GM19328 (cell line): ENCODE results near the gene ATP2C1.
"Not testable (repeated sequence)": the region's sequence is repeated elsewhere in the genome, so short reads cannot be mapped to it uniquely, and the experiment has no call there.

ENCODE experiments used
- ATAC-seq: cut with Tn5 transposase; IDR thresholded peaks from one replicate; pipeline ENCODE4 v1.9.1; 2021; ENCODE audit warnings: mild to moderate bottlenecking, moderate library complexity; ENCODE audit not compliant: unreplicated experiment

The ATP2C1 gene

GRCh38 chr3:130893376-130894129 lies at the start of gene ATP2C1:
Gene ATP2C1, plus strand, starts transcription at chr3:130894084. Its CDS starts 686 bp downstream, at chr3:130894770.
- ATAC-seq, result peak; percentile 92

GRCh38 chr3:130844462-130844861 lies 49.4 kb upstream of the ATP2C1 start:
- no peak for ATAC-seq

GRCh38 chr3:130846181-130846580 lies 47.7 kb upstream of the ATP2C1 start:
- no peak for ATAC-seq

GRCh38 chr3:130849091-130849552 lies 44.8 kb upstream of the ATP2C1 start:
- no peak for ATAC-seq

GRCh38 chr3:130850044-130850797 lies 43.7 kb upstream of the ATP2C1 start:
- ATAC-seq, result peak; percentile 59

GRCh38 chr3:130850843-130851242 lies 43.0 kb upstream of the ATP2C1 start:
- ATAC-seq, result no peak

GRCh38 chr3:130851277-130851676 lies 42.6 kb upstream of the ATP2C1 start:
- ATAC-seq, result no peak

- ATAC-seq, result no peak
These were observed 40.3 kb upstream of the ATP2C1 start for GRCh38 chr3:130853581-130853980.

GRCh38 chr3:130854208-130854864 lies 39.5 kb upstream of the ATP2C1 start:
- peak; percentile 50 for ATAC-seq

- no peak for ATAC-seq
These were observed 36.4 kb upstream of the ATP2C1 start for GRCh38 chr3:130857336-130858026.

GRCh38 chr3:130862130-130862529 lies 31.8 kb upstream of the ATP2C1 start:
- ATAC-seq, result not testable (repeated sequence)

GRCh38 chr3:130865489-130865888 lies 28.4 kb upstream of the ATP2C1 start:
- no peak for ATAC-seq

GRCh38 chr3:130866327-130866726 lies 27.6 kb upstream of the ATP2C1 start:
- ATAC-seq, result no peak

GRCh38 chr3:130870423-130870822 lies 23.5 kb upstream of the ATP2C1 start:
- ATAC-seq, result no peak

- ATAC-seq, result no peak
These were observed 17.3 kb upstream of the ATP2C1 start for GRCh38 chr3:130876594-130876993.

GRCh38 chr3:130878464-130878863 lies 15.4 kb upstream of the ATP2C1 start:
- no peak for ATAC-seq

GRCh38 chr3:130889416-130889946 lies 4.4 kb upstream of the ATP2C1 start:
- no peak for ATAC-seq

- peak; percentile 21 for ATAC-seq
These were observed 1.0 kb upstream of the ATP2C1 start for GRCh38 chr3:130892759-130893375.

- peak; percentile 6 for ATAC-seq
These were observed 474 bp downstream of the ATP2C1 start for GRCh38 chr3:130894130-130894985.

- no peak for ATAC-seq
These were observed 1.0 kb downstream of the ATP2C1 start for GRCh38 chr3:130894986-130895280.
